ENCODE measurements around the gene SIPA1L3.

The SIPA1L3 gene

DNA sequence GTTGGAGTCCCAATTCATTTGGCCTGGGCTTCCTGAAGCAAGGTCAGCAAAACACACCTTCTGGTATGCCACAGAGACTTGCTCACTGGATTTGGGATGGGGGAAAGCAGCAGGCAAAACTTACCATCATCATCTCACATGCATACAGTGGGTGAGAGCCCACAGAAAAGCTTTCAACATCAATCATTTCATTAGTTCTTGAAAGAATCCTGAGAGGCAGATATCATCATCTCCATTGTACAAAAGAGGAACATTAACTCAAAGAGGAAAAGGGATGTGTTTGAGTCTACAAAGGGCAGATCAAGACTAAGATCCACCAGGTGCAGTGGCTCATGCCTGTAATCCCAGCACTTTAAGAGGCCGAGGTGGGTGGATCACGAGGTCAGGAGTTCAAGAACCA lies 7.0 kb upstream of the SIPA1L3 start:
- TF ChIP-seq, protein P1, sequence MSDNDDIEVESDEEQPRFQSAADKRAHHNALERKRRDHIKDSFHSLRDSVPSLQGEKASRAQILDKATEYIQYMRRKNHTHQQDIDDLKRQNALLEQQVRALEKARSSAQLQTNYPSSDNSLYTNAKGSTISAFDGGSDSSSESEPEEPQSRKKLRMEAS (IDR thresholded peaks at IDR 0.05): no peak
- no peak for TF ChIP-seq RAD21 (IDR thresholded peaks at IDR 0.05; ENCODE audit: low read depth)
- no peak for TF ChIP-seq TAF1 (IDR thresholded peaks at IDR 0.05; ENCODE audit: low read depth)

DNA sequence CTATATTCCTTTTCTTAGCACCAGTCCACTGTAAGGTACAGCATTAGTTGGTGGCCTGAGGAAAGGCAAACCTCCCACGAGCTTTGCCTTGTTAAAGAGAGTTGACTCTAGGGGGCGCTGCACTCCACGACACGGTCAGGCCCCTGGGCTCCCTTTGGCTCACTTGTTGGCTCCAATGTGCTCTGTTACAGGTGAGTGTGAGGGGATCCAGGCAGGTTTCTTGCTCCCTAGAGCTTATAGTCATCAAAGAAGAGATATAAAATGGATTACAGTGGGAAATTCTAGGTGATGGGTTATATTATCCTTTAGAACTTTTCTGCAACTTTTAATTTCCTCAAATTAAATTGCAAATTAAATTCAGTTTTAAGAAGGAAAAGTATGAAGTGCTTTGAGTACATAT lies 4.3 kb upstream of the SIPA1L3 start:
- TF ChIP-seq, protein P2, sequence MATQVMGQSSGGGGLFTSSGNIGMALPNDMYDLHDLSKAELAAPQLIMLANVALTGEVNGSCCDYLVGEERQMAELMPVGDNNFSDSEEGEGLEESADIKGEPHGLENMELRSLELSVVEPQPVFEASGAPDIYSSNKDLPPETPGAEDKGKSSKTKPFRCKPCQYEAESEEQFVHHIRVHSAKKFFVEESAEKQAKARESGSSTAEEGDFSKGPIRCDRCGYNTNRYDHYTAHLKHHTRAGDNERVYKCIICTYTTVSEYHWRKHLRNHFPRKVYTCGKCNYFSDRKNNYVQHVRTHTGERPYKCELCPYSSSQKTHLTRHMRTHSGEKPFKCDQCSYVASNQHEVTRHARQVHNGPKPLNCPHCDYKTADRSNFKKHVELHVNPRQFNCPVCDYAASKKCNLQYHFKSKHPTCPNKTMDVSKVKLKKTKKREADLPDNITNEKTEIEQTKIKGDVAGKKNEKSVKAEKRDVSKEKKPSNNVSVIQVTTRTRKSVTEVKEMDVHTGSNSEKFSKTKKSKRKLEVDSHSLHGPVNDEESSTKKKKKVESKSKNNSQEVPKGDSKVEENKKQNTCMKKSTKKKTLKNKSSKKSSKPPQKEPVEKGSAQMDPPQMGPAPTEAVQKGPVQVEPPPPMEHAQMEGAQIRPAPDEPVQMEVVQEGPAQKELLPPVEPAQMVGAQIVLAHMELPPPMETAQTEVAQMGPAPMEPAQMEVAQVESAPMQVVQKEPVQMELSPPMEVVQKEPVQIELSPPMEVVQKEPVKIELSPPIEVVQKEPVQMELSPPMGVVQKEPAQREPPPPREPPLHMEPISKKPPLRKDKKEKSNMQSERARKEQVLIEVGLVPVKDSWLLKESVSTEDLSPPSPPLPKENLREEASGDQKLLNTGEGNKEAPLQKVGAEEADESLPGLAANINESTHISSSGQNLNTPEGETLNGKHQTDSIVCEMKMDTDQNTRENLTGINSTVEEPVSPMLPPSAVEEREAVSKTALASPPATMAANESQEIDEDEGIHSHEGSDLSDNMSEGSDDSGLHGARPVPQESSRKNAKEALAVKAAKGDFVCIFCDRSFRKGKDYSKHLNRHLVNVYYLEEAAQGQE (IDR thresholded peaks at IDR 0.05; ENCODE audit: low read depth): no peak
- peak; percentile 97 for TF ChIP-seq RAD21 (IDR thresholded peaks at IDR 0.05; ENCODE audit: low read depth)
- TF ChIP-seq YY1 (IDR thresholded peaks at IDR 0.05; ENCODE audit: low read depth): no peak
- no peak for TF ChIP-seq EP300 (IDR thresholded peaks at IDR 0.05; ENCODE audit: borderline replicate concordance)
- no peak for TF ChIP-seq TEAD4 (IDR thresholded peaks at IDR 0.05)

DNA sequence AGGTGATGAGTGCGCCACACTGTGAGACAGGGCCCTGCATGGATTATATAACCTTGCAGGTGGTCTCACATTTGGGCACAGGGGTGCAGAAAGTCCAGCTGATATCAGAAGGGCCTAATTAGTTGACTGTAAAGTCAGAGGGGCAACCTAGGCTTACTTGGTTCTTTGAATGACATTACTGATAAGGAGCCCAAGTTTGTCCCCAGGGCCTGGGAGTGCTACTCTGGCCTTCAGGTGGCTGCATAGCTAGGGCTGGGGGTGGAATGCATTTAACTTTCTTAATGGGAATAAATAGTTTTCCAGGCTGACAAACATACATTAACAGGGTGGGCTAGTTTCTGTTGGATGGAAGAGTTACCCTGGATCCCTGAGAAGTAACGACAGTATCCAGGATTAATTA lies 3.9 kb upstream of the SIPA1L3 start:
- TF ChIP-seq YY1 (IDR thresholded peaks at IDR 0.05; ENCODE audit: low read depth) (no peak), CEBPB (IDR thresholded peaks at IDR 0.05) (no peak), EGR1 (IDR thresholded peaks at IDR 0.05) (no peak), ZBTB7A (IDR thresholded peaks at IDR 0.05; ENCODE audit: low read depth) (no peak), RAD21 (IDR thresholded peaks at IDR 0.05; ENCODE audit: low read depth) (no peak), CREB1 (IDR thresholded peaks at IDR 0.05; ENCODE audit: low read depth) (no peak), TCF12 (IDR thresholded peaks at IDR 0.05; ENCODE audit: low read depth) (no peak), TEAD4 (IDR thresholded peaks at IDR 0.05) (no peak), EP300 (IDR thresholded peaks at IDR 0.05; ENCODE audit: borderline replicate concordance) (no peak), NFIC (IDR thresholded peaks at IDR 0.05) (no peak)
- TF ChIP-seq, protein P1 (IDR thresholded peaks at IDR 0.05): no peak
- TF ChIP-seq, protein P2 (IDR thresholded peaks at IDR 0.05; ENCODE audit: low read depth): no peak

DNA sequence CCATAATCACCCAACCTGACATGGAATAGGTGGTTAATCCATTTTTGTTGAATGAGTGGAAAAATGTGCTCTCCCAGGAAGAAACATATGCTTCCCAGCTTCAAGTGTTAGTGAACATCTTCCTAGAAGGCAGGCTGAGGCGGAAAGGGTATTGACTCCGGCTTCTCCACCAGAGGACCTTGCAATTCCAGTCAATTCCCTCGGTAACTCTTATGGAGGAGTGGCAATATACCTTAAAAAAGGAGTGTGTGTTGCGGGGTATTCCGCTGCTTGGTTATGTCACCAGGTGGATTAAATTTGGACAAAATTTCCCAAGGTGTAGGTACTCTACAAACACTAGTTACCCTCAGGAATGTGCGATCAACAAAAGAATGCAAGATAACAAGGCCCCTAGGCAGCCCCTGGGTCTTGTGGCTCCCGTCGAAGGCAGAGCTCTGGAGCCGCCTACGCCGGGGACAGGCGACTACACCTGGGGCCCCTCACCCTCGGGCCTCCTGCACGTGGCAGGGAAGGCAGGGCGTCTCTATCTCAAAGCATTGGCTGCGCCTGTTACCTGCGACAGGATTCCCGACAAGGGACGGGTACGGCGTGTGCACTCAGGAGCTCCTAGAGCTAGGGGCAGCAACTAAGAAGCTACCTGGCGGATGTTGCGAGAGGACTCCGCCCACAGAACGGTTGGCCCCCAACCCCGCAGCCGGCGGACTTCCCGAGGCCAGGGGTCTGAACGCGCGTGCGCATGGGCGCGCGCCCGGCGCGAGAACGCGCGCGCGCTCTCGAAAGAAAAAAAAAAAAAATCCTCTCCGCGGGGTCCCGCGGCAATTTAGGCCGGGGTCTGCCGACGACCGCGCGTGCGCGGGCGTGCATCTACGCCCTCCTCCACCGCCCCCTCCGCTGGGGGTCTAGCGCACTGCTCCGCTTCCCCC lies 801 bp upstream of the SIPA1L3 start, which contains the start of gene WDR87:
Gene WDR87 (minus strand): TSS at position 649 of the 923 bp plus-strand sequence. CDS start 8,355 bp downstream, outside the sequence.
- peak; percentile 2; the same call in 1 of the 2 replicates for TF ChIP-seq TAF1 (IDR thresholded peaks at IDR 0.05; ENCODE audit: low read depth)
- no peak for TF ChIP-seq YY1 (IDR thresholded peaks at IDR 0.05; ENCODE audit: low read depth)
- peak; percentile 7; the same call in 1 of the 2 replicates for TF ChIP-seq RAD21 (IDR thresholded peaks at IDR 0.05; ENCODE audit: low read depth)
- TF ChIP-seq, protein P1 (IDR thresholded peaks at IDR 0.05): peak; percentile 91
- TF ChIP-seq ZBTB7A (IDR thresholded peaks at IDR 0.05; ENCODE audit: low read depth): peak; percentile 64; the same call in 1 of the 2 replicates
- TF ChIP-seq EGR1 (IDR thresholded peaks at IDR 0.05): peak; percentile 11; the same call in 1 of the 2 replicates
- TF ChIP-seq CEBPB (IDR thresholded peaks at IDR 0.05): no peak
- no peak for TF ChIP-seq TEAD4 (IDR thresholded peaks at IDR 0.05)

DNA sequence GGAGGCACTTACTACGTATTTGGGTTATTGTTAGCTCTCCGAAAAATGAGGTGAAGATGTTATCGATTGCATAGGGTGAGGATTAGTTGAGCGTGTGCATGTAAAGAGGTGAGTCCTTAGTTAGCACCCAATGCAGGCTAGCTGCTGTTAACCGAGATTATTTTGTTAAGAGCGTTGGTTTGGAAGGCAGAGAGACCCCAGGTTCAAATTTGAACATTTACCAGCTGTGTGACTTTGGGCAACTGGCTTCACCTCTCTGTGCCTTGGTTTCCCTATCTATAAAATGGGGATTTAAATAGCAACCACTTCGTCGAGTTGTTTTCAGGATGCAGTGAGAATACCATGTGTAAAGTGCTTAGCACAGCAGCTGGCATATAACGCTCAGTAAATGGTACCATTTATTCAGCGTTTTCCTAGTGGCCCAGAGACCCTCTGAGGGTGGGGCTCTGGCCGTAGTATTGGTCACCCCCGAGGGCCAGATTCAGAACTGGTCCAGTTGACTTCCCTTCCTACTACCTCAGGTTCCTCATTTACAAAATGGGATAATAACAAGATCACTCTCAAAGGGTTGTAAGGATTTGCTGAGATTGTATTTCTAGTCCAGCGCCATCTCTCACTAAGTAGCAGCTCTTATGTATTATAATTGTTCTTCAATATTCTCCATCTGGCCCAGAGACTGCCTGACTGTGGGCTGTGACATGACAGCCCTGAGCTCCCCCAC lies 887 bp downstream of the SIPA1L3 start:
- TF ChIP-seq ZBTB7A (IDR thresholded peaks at IDR 0.05; ENCODE audit: low read depth) (no peak), TCF12 (IDR thresholded peaks at IDR 0.05; ENCODE audit: low read depth) (no peak), TEAD4 (IDR thresholded peaks at IDR 0.05) (no peak), EP300 (IDR thresholded peaks at IDR 0.05; ENCODE audit: borderline replicate concordance) (no peak), NFIC (IDR thresholded peaks at IDR 0.05) (no peak), FOXM1 (IDR thresholded peaks at IDR 0.05; ENCODE audit: borderline replicate concordance, low read depth) (no peak), RAD21 (IDR thresholded peaks at IDR 0.05; ENCODE audit: low read depth) (no peak), YY1 (IDR thresholded peaks at IDR 0.05; ENCODE audit: low read depth) (no peak)
- TF ChIP-seq, protein P1 (IDR thresholded peaks at IDR 0.05): no peak
- TF ChIP-seq, protein P2 (IDR thresholded peaks at IDR 0.05; ENCODE audit: low read depth): no peak

All from Ishikawa (cell line).